AG04450 (cell line): ENCODE results near the gene RPL19. TPM values are rescaled to one million over a fixed set of nuclear protein-coding genes. Genes with fewer than 3 reads are reported as not detected.

Source experiments
- CTCF ChIA-PET: fragments of 300-600, 350-600 bp; formaldehyde crosslinking; extraction: SDS; loops from one replicate; lab custom pipeline; 2022; ENCODE audit warnings: antibody characterized with exemption, inconsistent platforms; lab: Charles Lee
- POLR2A ChIA-PET: fragments of 350-600 bp; formaldehyde crosslinking; extraction: SDS; loops from one replicate; lab custom pipeline; 2021; ENCODE audit warnings: antibody characterized with exemption, inconsistent platforms; lab: Yijun Ruan, JAX
- DNase-seq: peaks from one replicate; pipeline ENCODE4 v3.0.0-alpha.2; 2011; ENCODE audit warnings: low read depth, low spot score
- H3K27ac ChIP-seq: one replicate; pipeline ENCODE4 v1.5.1; 2012; ENCODE audit warnings: low read depth, low read length, control low read depth
- H3K27me3 ChIP-seq: one replicate; pipeline ENCODE4 v1.6.0; 2012; ENCODE audit warnings: low read length; ENCODE audit not compliant: control insufficient read depth, insufficient read depth
- H3K4me3 ChIP-seq: 2 replicates; pipeline ENCODE4 v1.5.1; 2011; ENCODE audit warnings: mild to moderate bottlenecking, low read depth, low read length, control low read depth
- H3K9me3 ChIP-seq: 2 replicates; pipeline ENCODE4 v1.5.1; 2012; ENCODE audit warnings: low read length; ENCODE audit not compliant: control insufficient read depth, insufficient read depth
- CTCF ChIP-seq: IDR thresholded peaks from 2 replicates; pipeline ENCODE4 v1.5.1; 2011; ENCODE audit warnings: low read depth, low read length, control low read depth, inconsistent platforms
- polyA plus RNA-seq: library from polyadenylated mRNA; depleted of rRNA; stranded (reverse); fragments of >200 nt; gene quantifications from 2 replicates; pipeline ENCODE4 v1.2.3, GENCODE V29; 2011

Gene RPL19
- polyA plus RNA-seq, 1 experiment: 1,791 TPM

GRCh38 chr17:39174920-39175694, 25.0 kb upstream of the RPL19 start:
- no peak overlapping the region for H3K27ac ChIP-seq
- ChIA-PET CTCF (interaction anchor here (0.6 to 5.2 kb wide), 29 partner anchors 8 to 249 kb away, joined by 3 to 70 read pairs (median 4); partner anchors contain the start of genes ARL5C, LASP1NB, RPL19 and STAC2), POLR2A (interaction anchor here (0.9 kb wide), 1 partner anchor 10 kb away, joined by 3 read pairs; no protein-coding TSS in a partner anchor)
- no peaks in the 10 kb centered on the region; the same call in 1 of the 2 replicates for H3K9me3 ChIP-seq
- no peaks in the 10 kb centered on the region for H3K27me3 ChIP-seq
- no peak overlapping the region for H3K4me3 ChIP-seq
- TF ChIP-seq CTCF: peak; percentile 78
- DNase-seq: no peak

GRCh38 chr17:39175695-39176093, 24.4 kb upstream of the RPL19 start:
- no peak for DNase-seq
- no peaks in the 10 kb centered on the region for H3K27me3 ChIP-seq
- H3K27ac ChIP-seq: no peak overlapping the region
- H3K9me3 ChIP-seq: no peaks in the 10 kb centered on the region; the same call in 1 of the 2 replicates
- TF ChIP-seq CTCF: no peak
- CTCF ChIA-PET: interaction anchor here (0.7 to 5.2 kb wide), 15 partner anchors 8 to 198 kb away, joined by 3 to 70 read pairs (median 7); partner anchors contain the start of genes ARL5C and RPL19
- H3K4me3 ChIP-seq: no peak overlapping the region
- POLR2A ChIA-PET: no interaction called here

GRCh38 chr17:39177256-39177655, 22.8 kb upstream of the RPL19 start:
- DNase-seq: no peak
- Histone ChIP-seq H3K27me3 (no peaks in the 10 kb centered on the region), H3K27ac (no peak overlapping the region), H3K9me3 (no peaks in the 10 kb centered on the region; the same call in 1 of the 2 replicates), H3K4me3 (no peak overlapping the region)
- no peak for TF ChIP-seq CTCF
- CTCF ChIA-PET: interaction anchor here (5.2 kb wide), 1 partner anchor 11 kb away, joined by 54 read pairs; the partner anchor contains the start of gene ARL5C
- POLR2A ChIA-PET: no interaction called here

- Histone ChIP-seq H3K27ac (no peak overlapping the region), H3K9me3 (no peaks in the 10 kb centered on the region; the same call in 1 of the 2 replicates), H3K4me3 (no peak overlapping the region), H3K27me3 (no peaks in the 10 kb centered on the region)
- CTCF ChIA-PET: interaction anchor here (0.7 to 1.0 kb wide), 2 partner anchors 57 to 196 kb away, joined by 4 to 6 read pairs; no protein-coding TSS in a partner anchor
- DNase-seq: no peak
- no peak for TF ChIP-seq CTCF
- POLR2A ChIA-PET: no interaction called here
Observed at GRCh38 chr17:39178536-39178935, 21.5 kb upstream of the RPL19 start.

GRCh38 chr17:39181303-39181702, 18.8 kb upstream of the RPL19 start:
- no peak overlapping the region for H3K4me3 ChIP-seq
- DNase-seq: no peak
- H3K27me3 ChIP-seq: no peaks in the 10 kb centered on the region
- CTCF ChIA-PET: interaction anchor here (0.7 kb wide), 1 partner anchor 505 kb away, joined by 6 read pairs; no protein-coding TSS in a partner anchor
- POLR2A ChIA-PET: interaction anchor here (0.6 kb wide), 1 partner anchor 19 kb away, joined by 4 read pairs; the partner anchor contains the start of gene RPL19
- no peak for TF ChIP-seq CTCF
- no peaks in the 10 kb centered on the region; the same call in 1 of the 2 replicates for H3K9me3 ChIP-seq
- H3K27ac ChIP-seq: no peak overlapping the region
